AG10803 (cell line): Measurements from ENCODE around the gene C1orf50.
A peak's percentile ranks its signal among the peaks of the same experiment; 100 is the strongest.

Experiments
- DNase-seq: peaks from one replicate; pipeline ENCODE4 v3.0.0; 2010; ENCODE audit warnings: low read depth
- H3K4me3 ChIP-seq: 2 replicates; pipeline ENCODE4 v1.5.1; 2011; ENCODE audit warnings: mild to moderate bottlenecking, low read length, control low read depth
- CTCF ChIP-seq: conservative IDR thresholded peaks from 2 replicates; pipeline ENCODE4 v1.5.1; 2011; ENCODE audit warnings: mild to moderate bottlenecking, low read length, control low read depth, inconsistent platforms

The C1orf50 gene

GRCh38 chr1:42752284-42752683, 14.8 kb upstream of the C1orf50 start:
- TF ChIP-seq CTCF: no peak
- H3K4me3 ChIP-seq: no peak overlapping the region
- no peak for DNase-seq

- DNase-seq: peak; percentile 71
- no peak for TF ChIP-seq CTCF
Measured at GRCh38 chr1:42753070-42753469, 14.0 kb upstream of the C1orf50 start.

GRCh38 chr1:42756956-42757891, 9.8 kb upstream of the C1orf50 start:
- DNase-seq: peak; percentile 73
- no peak overlapping the region for H3K4me3 ChIP-seq
- peak; percentile 80 for TF ChIP-seq CTCF

More at GRCh38 chr1:42753070-42753469, 14.0 kb upstream of the C1orf50 start:
- no peak overlapping the region for H3K4me3 ChIP-seq

GRCh38 chr1:42757892-42758275, 9.2 kb upstream of the C1orf50 start:
- no peak for TF ChIP-seq CTCF
- H3K4me3 ChIP-seq: no peak overlapping the region
- no peak for DNase-seq

- H3K4me3 ChIP-seq: no peak overlapping the region
- no peak for TF ChIP-seq CTCF
- DNase-seq: no peak
Measured at GRCh38 chr1:42758641-42759040, 8.4 kb upstream of the C1orf50 start.

GRCh38 chr1:42759114-42759513, 7.9 kb upstream of the C1orf50 start:
- no peak for DNase-seq
- no peak overlapping the region for H3K4me3 ChIP-seq
- TF ChIP-seq CTCF: no peak

- DNase-seq: no peak
- no peak overlapping the region for H3K4me3 ChIP-seq
- TF ChIP-seq CTCF: no peak
Measured at GRCh38 chr1:42761567-42761966, 5.5 kb upstream of the C1orf50 start.
